ENCODE results near the gene KMT2C.
"Not testable (repeated sequence)": the region's sequence is repeated elsewhere in the genome, so short reads cannot be mapped to it uniquely, and the experiment has no call there.

DNA sequence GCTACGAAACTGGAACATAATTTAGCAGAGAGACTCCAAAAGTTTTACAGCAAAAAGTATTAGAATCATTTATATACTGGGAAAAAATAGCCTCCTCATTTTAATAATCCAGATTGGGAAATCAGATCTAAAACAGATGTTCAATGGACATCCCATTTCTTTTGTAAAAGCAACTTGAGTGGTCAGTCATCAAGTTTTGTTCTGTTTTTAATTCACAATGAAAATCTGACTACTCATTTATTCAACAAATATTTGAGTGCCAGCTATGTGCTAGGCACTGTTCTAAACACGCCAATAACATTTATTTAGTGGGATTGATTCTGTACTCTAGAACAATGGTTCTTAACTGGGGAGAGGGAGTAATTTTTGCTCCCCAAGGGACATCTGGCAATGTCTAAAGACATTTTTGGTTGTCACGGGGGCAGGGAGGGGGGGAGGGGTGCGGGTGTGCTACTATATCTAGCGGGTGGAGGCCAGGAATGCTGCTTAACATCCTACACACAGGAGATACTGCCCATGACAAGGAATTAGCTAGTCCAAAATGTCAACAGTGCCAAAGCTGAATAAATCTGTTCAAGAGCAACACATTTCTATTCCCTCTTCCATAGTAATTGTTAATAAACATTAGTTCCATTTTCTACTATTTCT lies 54.7 kb downstream of the KMT2C start:
- TF ChIP-seq, protein P1, sequence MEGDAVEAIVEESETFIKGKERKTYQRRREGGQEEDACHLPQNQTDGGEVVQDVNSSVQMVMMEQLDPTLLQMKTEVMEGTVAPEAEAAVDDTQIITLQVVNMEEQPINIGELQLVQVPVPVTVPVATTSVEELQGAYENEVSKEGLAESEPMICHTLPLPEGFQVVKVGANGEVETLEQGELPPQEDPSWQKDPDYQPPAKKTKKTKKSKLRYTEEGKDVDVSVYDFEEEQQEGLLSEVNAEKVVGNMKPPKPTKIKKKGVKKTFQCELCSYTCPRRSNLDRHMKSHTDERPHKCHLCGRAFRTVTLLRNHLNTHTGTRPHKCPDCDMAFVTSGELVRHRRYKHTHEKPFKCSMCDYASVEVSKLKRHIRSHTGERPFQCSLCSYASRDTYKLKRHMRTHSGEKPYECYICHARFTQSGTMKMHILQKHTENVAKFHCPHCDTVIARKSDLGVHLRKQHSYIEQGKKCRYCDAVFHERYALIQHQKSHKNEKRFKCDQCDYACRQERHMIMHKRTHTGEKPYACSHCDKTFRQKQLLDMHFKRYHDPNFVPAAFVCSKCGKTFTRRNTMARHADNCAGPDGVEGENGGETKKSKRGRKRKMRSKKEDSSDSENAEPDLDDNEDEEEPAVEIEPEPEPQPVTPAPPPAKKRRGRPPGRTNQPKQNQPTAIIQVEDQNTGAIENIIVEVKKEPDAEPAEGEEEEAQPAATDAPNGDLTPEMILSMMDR (IDR thresholded peaks at IDR 0.05; ENCODE audit: poor library complexity) = not testable (repeated sequence)
- not testable (repeated sequence) for TF ChIP-seq EZH2 (IDR thresholded peaks at IDR 0.05; ENCODE audit: borderline replicate concordance)
